A673 (cell line): Measurements from ENCODE around the gene PRPF6.

ENCODE experiments used
- EZH2 ChIP-seq: fragments of 200-600 bp; sonication (generic); IDR thresholded peaks from 2 replicates; pipeline ENCODE4 v1.6.1; 2017; ENCODE audit warnings: borderline replicate concordance, low read depth, mild to moderate bottlenecking, mixed read lengths, antibody characterized with exemption, low read length; ENCODE audit not compliant: poor library complexity, severe bottlenecking
- TF ChIP-seq, protein P1 (sequence below): fragments of 300-800, 200-600 bp; sonication (generic); conservative IDR thresholded peaks from 2 replicates; pipeline ENCODE4 v1.5.1; 2017; ENCODE audit warnings: low read depth, mild to moderate bottlenecking, antibody characterized with exemption, low read length, moderate library complexity, mixed read lengths

DNA sequence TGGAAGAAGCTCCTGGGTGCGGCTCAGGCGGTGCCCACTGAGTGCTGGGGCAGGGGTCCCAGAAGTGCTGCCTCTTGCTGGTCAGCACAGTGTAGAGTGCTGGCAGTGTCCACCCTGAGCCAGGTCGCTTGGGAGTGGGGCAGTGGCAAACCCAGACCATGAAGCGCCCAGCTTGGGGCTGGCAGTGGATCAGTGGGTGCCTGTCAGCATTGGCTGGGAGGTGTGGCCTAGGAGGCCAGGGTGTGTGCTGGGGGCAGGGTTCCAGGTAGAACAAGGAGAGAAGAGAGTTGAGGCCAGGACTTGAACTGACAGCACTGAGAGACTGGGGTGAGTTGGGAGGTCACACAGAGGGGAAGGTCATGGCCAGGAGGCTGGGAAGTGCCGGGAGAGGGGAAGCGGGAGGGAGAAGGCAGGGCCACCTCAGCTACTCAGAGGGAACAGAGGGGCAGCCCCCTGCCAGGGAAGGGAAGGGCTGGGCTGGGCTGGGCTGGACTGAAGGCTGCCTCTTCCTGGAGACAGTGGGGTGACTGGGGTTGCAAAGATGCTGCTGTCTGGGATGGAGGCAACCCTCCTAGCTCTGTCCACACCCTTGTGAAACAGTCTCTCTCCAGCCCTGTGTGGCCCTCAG, 86.2 kb downstream of the PRPF6 start:
- TF ChIP-seq, protein P1, sequence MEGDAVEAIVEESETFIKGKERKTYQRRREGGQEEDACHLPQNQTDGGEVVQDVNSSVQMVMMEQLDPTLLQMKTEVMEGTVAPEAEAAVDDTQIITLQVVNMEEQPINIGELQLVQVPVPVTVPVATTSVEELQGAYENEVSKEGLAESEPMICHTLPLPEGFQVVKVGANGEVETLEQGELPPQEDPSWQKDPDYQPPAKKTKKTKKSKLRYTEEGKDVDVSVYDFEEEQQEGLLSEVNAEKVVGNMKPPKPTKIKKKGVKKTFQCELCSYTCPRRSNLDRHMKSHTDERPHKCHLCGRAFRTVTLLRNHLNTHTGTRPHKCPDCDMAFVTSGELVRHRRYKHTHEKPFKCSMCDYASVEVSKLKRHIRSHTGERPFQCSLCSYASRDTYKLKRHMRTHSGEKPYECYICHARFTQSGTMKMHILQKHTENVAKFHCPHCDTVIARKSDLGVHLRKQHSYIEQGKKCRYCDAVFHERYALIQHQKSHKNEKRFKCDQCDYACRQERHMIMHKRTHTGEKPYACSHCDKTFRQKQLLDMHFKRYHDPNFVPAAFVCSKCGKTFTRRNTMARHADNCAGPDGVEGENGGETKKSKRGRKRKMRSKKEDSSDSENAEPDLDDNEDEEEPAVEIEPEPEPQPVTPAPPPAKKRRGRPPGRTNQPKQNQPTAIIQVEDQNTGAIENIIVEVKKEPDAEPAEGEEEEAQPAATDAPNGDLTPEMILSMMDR = no peak
- TF ChIP-seq EZH2 = no peak
